IPS-15b (cell line): ENCODE results near the gene ST6GALNAC6.
A peak's percentile ranks its signal among the peaks of the same experiment; 100 is the strongest.

Experiments
- H3K27me3 ChIP-seq: one replicate; pipeline ENCODE4 v1.6.1; 2013; ENCODE audit warnings: low read length; ENCODE audit not compliant: control insufficient read depth, insufficient read depth
- H3K36me3 ChIP-seq: one replicate; pipeline ENCODE4 v1.6.1; 2013; ENCODE audit warnings: low read length; ENCODE audit not compliant: control insufficient read depth, insufficient read depth
- H3K4me1 ChIP-seq: one replicate; pipeline ENCODE4 v1.6.1; 2013; ENCODE audit warnings: mild to moderate bottlenecking, low read length; ENCODE audit not compliant: control insufficient read depth, insufficient read depth
- H3K4me3 ChIP-seq: one replicate; pipeline ENCODE4 v1.5.1; 2013; ENCODE audit warnings: low read depth, low read length
- H3K9ac ChIP-seq: one replicate; pipeline ENCODE4 v1.6.1; 2013; ENCODE audit warnings: low read depth, mild to moderate bottlenecking, low read length
- H3K9me3 ChIP-seq: one replicate; pipeline ENCODE4 v1.6.1; 2013; ENCODE audit warnings: mild to moderate bottlenecking, low read length; ENCODE audit not compliant: control insufficient read depth, insufficient read depth

ST6GALNAC6 gene, protein sequence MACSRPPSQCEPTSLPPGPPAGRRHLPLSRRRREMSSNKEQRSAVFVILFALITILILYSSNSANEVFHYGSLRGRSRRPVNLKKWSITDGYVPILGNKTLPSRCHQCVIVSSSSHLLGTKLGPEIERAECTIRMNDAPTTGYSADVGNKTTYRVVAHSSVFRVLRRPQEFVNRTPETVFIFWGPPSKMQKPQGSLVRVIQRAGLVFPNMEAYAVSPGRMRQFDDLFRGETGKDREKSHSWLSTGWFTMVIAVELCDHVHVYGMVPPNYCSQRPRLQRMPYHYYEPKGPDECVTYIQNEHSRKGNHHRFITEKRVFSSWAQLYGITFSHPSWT

DNA sequence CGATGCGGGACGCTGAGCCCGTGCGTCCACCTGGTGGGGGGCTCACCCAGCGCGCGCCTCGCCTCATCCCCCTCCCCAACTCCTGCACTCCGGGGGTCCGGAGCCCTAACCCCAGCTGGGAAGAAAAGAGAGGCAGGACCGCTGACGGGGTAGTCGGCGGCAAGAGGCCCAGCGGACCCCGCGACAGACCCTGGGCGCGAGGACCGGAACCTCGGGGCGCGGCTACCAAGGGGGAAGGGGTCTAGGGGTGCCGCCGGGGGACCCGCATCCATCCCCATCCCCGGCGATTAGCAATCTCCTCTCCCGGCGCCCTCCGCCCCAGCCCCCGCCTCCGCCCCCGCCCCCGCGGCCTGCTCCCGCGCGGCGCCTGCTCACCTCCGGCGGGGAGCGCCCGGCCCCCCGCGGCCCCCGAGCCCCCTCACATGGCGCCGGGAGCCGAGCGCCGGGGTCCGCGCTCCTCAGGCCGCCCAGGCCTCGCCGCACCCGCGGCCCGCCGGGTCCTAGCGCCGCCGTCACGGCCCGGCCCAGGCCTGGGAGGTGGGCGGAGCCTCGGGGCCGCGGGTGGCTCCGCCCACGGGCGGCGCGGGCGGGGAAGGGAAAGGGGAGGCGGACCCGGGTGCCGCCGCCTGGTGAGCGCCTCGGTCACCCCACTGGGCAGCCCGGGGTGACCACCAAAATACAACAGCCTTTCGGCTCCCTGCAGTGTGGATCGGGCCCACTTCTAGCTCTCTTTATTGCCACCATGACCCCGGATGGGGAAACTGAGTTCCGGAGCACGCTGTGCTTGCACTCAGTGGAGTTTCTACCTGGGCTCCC, at the start of gene ST6GALNAC6:
TSS of gene ST6GALNAC6 (minus strand) at position 476 of the 816 bp plus-strand sequence. CDS start 1,622 bp downstream, outside the sequence.
- no peaks in the 10 kb centered on the region for H3K9me3 ChIP-seq
- peak within 1 kb of the TSS; percentile 79 for H3K4me3 ChIP-seq
- peak within 1 kb of the TSS; percentile 47 for H3K9ac ChIP-seq
- peaks cover 8% of the 10 kb centered on the region for H3K27me3 ChIP-seq
- H3K36me3 ChIP-seq, result peaks cover 11% of the 10 kb centered on the region
- H3K4me1 ChIP-seq, result peaks cover 17% of the 10 kb centered on the region

- peaks cover 33% of the 10 kb centered on the region for H3K36me3 ChIP-seq
- H3K9ac ChIP-seq, result peak overlapping the region; percentile 24
Observed at GRCh38 chr9:127947841-127948710, 48.7 kb upstream of the ST6GALNAC6 start.

GRCh38 chr9:127946728-127947127, 47.3 kb upstream of the ST6GALNAC6 start:
- Histone ChIP-seq H3K4me1 (peaks cover 3% of the 10 kb centered on the region), H3K9ac (no peak overlapping the region), H3K36me3 (peaks cover 43% of the 10 kb centered on the region), H3K4me3 (no peak overlapping the region), H3K9me3 (no peaks in the 10 kb centered on the region), H3K27me3 (no peaks in the 10 kb centered on the region)

More at GRCh38 chr9:127947841-127948710, 48.7 kb upstream of the ST6GALNAC6 start:
- Histone ChIP-seq H3K4me1 (peaks cover 3% of the 10 kb centered on the region), H3K27me3 (no peaks in the 10 kb centered on the region), H3K4me3 (no peak overlapping the region), H3K9me3 (no peaks in the 10 kb centered on the region)

DNA sequence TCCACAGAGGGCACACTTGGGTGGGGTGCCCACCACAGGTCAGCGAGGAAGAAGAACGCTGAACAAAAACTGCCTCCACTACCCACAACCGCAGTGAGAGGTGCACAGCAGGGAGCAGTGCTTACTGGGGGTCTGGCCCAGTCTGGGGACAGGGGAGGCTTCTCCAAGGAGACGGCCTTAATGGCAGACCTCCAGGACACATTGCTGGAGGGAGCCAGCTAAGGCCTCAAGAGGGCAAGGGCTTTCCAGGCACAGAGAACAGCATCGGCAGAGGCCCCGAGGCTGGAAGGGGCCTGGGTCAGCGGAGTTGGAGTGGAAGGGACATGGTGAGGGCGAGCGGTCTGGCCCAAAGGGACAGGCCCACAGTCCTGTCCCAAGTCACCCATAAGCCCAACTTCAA, 46.5 kb upstream of the ST6GALNAC6 start:
- H3K36me3 ChIP-seq, result peaks cover 49% of the 10 kb centered on the region
- H3K27me3 ChIP-seq, result no peaks in the 10 kb centered on the region
- H3K9ac ChIP-seq, result no peak overlapping the region
- H3K4me1 ChIP-seq, result peaks cover 3% of the 10 kb centered on the region
- H3K4me3 ChIP-seq, result no peak overlapping the region
- no peaks in the 10 kb centered on the region for H3K9me3 ChIP-seq

GRCh38 chr9:127945338-127945737, 45.9 kb upstream of the ST6GALNAC6 start:
- H3K9ac ChIP-seq, result no peak overlapping the region
- no peaks in the 10 kb centered on the region for H3K27me3 ChIP-seq
- H3K9me3 ChIP-seq, result no peaks in the 10 kb centered on the region
- peaks cover 47% of the 10 kb centered on the region for H3K36me3 ChIP-seq
- no peak overlapping the region for H3K4me3 ChIP-seq
- peaks cover 3% of the 10 kb centered on the region for H3K4me1 ChIP-seq

GRCh38 chr9:127944586-127945218, 45.3 kb upstream of the ST6GALNAC6 start:
- Histone ChIP-seq H3K4me1 (peaks cover 3% of the 10 kb centered on the region), H3K9me3 (no peaks in the 10 kb centered on the region), H3K27me3 (no peaks in the 10 kb centered on the region), H3K36me3 (peaks cover 51% of the 10 kb centered on the region), H3K4me3 (no peak overlapping the region), H3K9ac (no peak overlapping the region)

- no peak overlapping the region for H3K9ac ChIP-seq
- peaks cover 51% of the 10 kb centered on the region for H3K36me3 ChIP-seq
- peaks cover 3% of the 10 kb centered on the region for H3K4me1 ChIP-seq
- H3K4me3 ChIP-seq, result no peak overlapping the region
- H3K9me3 ChIP-seq, result no peaks in the 10 kb centered on the region
- no peaks in the 10 kb centered on the region for H3K27me3 ChIP-seq
Observed at GRCh38 chr9:127943731-127944144, 44.3 kb upstream of the ST6GALNAC6 start.

GRCh38 chr9:127943011-127943662, 43.7 kb upstream of the ST6GALNAC6 start:
- Histone ChIP-seq H3K27me3 (no peaks in the 10 kb centered on the region), H3K4me1 (peaks cover 3% of the 10 kb centered on the region), H3K4me3 (no peak overlapping the region), H3K36me3 (peaks cover 49% of the 10 kb centered on the region), H3K9ac (peak overlapping the region; percentile 24), H3K9me3 (no peaks in the 10 kb centered on the region)

DNA sequence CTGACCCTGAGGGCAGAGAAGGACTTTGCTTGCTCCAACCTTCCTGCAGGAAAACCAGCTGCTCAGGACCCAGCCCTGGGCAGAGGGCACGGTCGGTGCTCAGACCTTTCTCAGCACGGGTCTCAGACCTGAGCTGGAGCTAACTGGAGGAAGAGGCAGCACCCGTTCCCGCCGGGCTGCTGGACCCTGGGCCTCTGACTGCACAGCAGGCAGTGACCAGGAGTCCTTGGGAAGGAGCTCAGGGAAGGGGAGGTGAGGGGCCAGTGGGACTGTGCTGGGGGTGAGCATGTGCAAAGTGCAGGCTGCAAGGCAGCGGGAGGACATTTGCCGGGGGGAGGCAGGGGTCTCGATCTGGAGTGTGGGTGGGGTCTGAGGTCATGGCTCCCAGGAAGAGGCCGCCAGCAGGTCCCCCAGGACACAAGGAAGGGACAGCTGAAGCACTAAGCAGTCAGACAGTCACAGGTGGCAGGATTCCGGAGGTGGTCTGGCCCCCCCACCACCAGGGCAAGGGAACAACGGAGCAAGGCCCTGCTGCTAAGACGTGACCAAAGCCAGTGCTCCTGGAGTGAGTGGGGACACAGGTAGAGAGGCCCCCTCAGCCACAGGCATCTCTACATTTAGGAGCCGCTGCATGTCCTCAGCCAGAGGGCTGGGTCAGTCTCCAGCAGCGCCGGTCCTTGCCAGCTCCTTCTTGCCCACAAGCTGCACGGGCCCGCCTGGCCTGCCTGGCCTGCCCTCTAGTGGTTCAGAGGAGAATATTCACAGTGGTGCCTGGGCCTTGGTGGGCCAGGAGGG, 43.0 kb upstream of the ST6GALNAC6 start:
- H3K9me3 ChIP-seq, result no peaks in the 10 kb centered on the region
- no peaks in the 10 kb centered on the region for H3K27me3 ChIP-seq
- H3K4me1 ChIP-seq, result peaks cover 3% of the 10 kb centered on the region
- no peak overlapping the region for H3K4me3 ChIP-seq
- H3K36me3 ChIP-seq, result peaks cover 42% of the 10 kb centered on the region
- peak overlapping the region; percentile 24 for H3K9ac ChIP-seq

DNA sequence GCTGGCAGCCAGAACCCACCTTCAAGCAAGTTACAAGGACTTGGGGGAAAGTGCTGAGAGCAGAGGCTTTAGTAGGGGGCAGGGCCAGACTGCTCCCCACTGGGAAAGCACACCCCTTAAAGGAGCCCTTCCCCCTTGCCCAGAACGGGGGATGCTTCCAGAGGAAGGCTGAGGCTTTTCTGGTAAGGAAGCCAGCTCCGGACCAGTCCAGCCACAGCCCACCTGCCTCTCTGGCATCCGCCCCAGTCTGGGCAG, 42.5 kb upstream of the ST6GALNAC6 start:
- Histone ChIP-seq H3K4me3 (no peak overlapping the region), H3K4me1 (peaks cover 3% of the 10 kb centered on the region), H3K9ac (peak overlapping the region; percentile 24), H3K27me3 (no peaks in the 10 kb centered on the region), H3K36me3 (peaks cover 40% of the 10 kb centered on the region), H3K9me3 (no peaks in the 10 kb centered on the region)
